Heart right ventricle (tissue), 16 donors: ENCODE measurements around the gene CCDC92. TPM values are rescaled to one million over a fixed set of nuclear protein-coding genes. Genes with fewer than 3 reads are reported as not detected.
"Not testable (repeated sequence)": the region's sequence is repeated elsewhere in the genome, so short reads cannot be mapped to it uniquely, and the experiment has no call there.

Source experiments
- ATAC-seq, 8 donors: fragments of 200-7000 bp; cut with Tn5 transposase; one replicate each; pipeline ENCODE4 v1.9.1; 2020; ENCODE audit warnings: mild to moderate bottlenecking in 8 of 8, moderate library complexity in 8 of 8, moderate number of reproducible peaks in 1 of 8
- DNase-seq, 2 donors: peaks; one replicate each; pipeline ENCODE4 v3.0.0-alpha.2; 2020
- H3K27ac ChIP-seq, 10 donors: fragments of 200-600 bp; sonication (generic) in 2 of 10; one replicate each; pipeline versions ENCODE4 v1.5.0 to v1.8.0; 2020 to 2022; ENCODE audit warnings: mild to moderate bottlenecking in 3 of 10
- H3K27me3 ChIP-seq, 7 donors: fragments of 200-600 bp; one replicate each; pipeline ENCODE4 v1.8.0; 2021 to 2022; ENCODE audit warnings: mild to moderate bottlenecking in 2 of 7
- H3K36me3 ChIP-seq, 9 donors: fragments of 200-600 bp; sonication (generic) in 1 of 9; one replicate each; pipeline versions ENCODE4 v1.5.0 to v1.8.0; 2020 to 2022; ENCODE audit warnings: mild to moderate bottlenecking in 2 of 9
- H3K4me1 ChIP-seq, 9 donors: fragments of 200-600 bp; sonication (generic) in 1 of 9; one replicate each; pipeline versions ENCODE4 v1.5.0 to v1.8.0; 2020 to 2022; ENCODE audit warnings: mild to moderate bottlenecking in 4 of 9
- H3K4me3 ChIP-seq, 10 donors: fragments of 200-600 bp; sonication (generic) in 2 of 10; one replicate each; pipeline versions ENCODE4 v1.5.0 to v1.8.0; 2020 to 2022; ENCODE audit warnings: mild to moderate bottlenecking in 7 of 10, moderate library complexity in 2 of 10
- H3K9me3 ChIP-seq, 11 donors: fragments of 200-600 bp in 10 of 11; sonication (generic) in 2 of 11; one replicate each; pipeline versions ENCODE4 v1.5.0 to v1.8.0; 2013 to 2022; ENCODE audit warnings: mild to moderate bottlenecking in 2 of 11, control low read depth in 1 of 11, moderate library complexity in 1 of 11
- WGBS, 2 donors: extraction: QIAGEN DNeasy Blood & Tissue Kit; methylation state at CpG; one replicate each; pipeline ENCODE4 v1.1.7; 2013; ENCODE audit warnings: inconsistent platforms in 1 of 2; 5-methylcytosine and 5-hydroxymethylcytosine counted together
- intact Hi-C, 10 donors: fragments of 100-400 bp; cut with DNase I; formaldehyde crosslinking; loops; one replicate each; pipeline versions ENCODE4 v1.11.1 to v1.14.2; 2022
- polyA plus RNA-seq, 2 donors: library from polyadenylated mRNA; stranded (reverse); fragments of 200-250 nt; gene quantifications; one replicate each; pipeline ENCODE4 v1.2.3, GENCODE V29; 2013
- total RNA-seq, 10 donors: library from RNA; stranded (reverse); fragmentation: NEBNext Ultra II Directional in 3 of 10; extraction: Animal tissue kit (Norgen Biotek cat#: 25700) in 3 of 10; gene quantifications; one replicate each; pipeline versions ENCODE4 v1.2.1 to v1.2.4, GENCODE V29; 2021 to 2023
- TF ChIP-seq, protein P1 (sequence below), 9 donors: fragments of 200-600 bp; sonication (generic) in 2 of 9; IDR thresholded peaks; one replicate each; pipeline versions ENCODE4 v1.5.0 to v1.8.0; 2021 to 2022; ENCODE audit warnings: antibody characterized with exemption in 9 of 9, mild to moderate bottlenecking in 5 of 9, moderate library complexity in 1 of 9
- donor health status: Arrhythmogenic right ventricular cardiomyopathy.
- donor health status: ischemic (EF 13 %, LVEDD 7.1; RV severe dilation, severe dysfunction).
- donor health status: healthy with polysubstance abuse.
- donor health status: DM: no; HTN: yes; CAD: no.
- donor health status: DM: no; HTN: no; CAD: no.
- donor health status: ischemic (EF 25% LVEDD 6.9; RV normal size, moderate dysfunction).
- donor health status: ischemic (EF 25% LVEDD 5.7; RV mildly dilated, moderate dysfunction).
- donor health status: healthy.
- donor health status: DM: yes; HTN: yes; CAD: no.
- donor health status: Ischemic cardiomyopathy.
- donor health status: ischemic (EF 35%, LVEDD 5.7; RV mildly dilated, moderate dysfunction).
- donor health status: nonischemic (EF 11% LVEDD 7.7; RV severe dilation, severe dysfunction).
- donor health status: DM: yes; HTN: yes; CAD: no.
- donor health status: PGD.
- donor health status: ischemic (EF 29% LVEDD 5.4; RV normal size, mild dysfunction).
- donor health status: nonischemic (EF 23%, LVEDD 6.1; RV moderate dilation, normal function).

The CCDC92 gene
- total and polyA plus RNA-seq, 12 donors, result 38.5 to 77.1 (median 56.5) TPM

DNA sequence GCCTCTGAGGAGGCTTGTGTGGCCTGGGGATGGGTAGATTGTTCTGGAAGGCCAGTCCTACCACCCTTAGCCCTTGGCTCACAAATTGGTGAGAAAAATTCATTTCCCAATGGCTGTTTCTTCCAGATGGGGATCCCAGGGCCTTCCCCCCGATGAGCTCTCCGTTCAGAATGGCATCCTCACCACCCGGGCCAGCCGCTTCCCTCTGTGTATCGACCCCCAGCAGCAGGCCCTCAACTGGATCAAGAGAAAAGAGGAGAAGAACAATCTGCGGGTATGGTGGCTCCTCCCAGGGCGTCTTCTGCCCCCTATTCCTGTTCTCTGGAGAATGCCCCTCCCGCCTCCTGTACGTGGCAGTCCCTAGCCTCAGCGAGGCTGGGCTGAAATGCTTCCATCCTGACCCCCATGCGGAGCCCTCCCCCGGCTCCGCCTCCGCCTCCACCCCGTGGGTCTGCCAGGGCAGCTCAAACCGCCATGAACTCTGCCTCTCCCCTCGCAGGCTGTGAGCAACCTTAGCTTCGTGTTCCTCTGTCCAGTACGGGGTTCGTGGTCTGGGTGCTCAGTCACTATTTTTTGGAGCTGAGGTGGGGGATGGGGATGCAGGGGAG lies 57.8 kb downstream of the CCDC92 start:
- DNase-seq, result no peak
- no peaks in the 10 kb centered on the region for H3K36me3 ChIP-seq
- intact Hi-C loops, result no loop called here
- TF ChIP-seq, protein P1, sequence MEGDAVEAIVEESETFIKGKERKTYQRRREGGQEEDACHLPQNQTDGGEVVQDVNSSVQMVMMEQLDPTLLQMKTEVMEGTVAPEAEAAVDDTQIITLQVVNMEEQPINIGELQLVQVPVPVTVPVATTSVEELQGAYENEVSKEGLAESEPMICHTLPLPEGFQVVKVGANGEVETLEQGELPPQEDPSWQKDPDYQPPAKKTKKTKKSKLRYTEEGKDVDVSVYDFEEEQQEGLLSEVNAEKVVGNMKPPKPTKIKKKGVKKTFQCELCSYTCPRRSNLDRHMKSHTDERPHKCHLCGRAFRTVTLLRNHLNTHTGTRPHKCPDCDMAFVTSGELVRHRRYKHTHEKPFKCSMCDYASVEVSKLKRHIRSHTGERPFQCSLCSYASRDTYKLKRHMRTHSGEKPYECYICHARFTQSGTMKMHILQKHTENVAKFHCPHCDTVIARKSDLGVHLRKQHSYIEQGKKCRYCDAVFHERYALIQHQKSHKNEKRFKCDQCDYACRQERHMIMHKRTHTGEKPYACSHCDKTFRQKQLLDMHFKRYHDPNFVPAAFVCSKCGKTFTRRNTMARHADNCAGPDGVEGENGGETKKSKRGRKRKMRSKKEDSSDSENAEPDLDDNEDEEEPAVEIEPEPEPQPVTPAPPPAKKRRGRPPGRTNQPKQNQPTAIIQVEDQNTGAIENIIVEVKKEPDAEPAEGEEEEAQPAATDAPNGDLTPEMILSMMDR (IDR thresholded peaks at IDR 0.05), result no peak
- H3K27ac ChIP-seq, result no peak overlapping the region
- 66 to 71% methylated on average over 20 of the region's 20 CpGs for WGBS, 2 donors
- no peaks in the 10 kb centered on the region for H3K9me3 ChIP-seq
- no peak overlapping the region for H3K4me3 ChIP-seq
- peaks cover 0 to 45% (median 6%) of the 10 kb centered on the region in 7 donors for H3K27me3 ChIP-seq
- ATAC-seq, result no peak
- H3K4me1 ChIP-seq, result no peaks in the 10 kb centered on the region

DNA sequence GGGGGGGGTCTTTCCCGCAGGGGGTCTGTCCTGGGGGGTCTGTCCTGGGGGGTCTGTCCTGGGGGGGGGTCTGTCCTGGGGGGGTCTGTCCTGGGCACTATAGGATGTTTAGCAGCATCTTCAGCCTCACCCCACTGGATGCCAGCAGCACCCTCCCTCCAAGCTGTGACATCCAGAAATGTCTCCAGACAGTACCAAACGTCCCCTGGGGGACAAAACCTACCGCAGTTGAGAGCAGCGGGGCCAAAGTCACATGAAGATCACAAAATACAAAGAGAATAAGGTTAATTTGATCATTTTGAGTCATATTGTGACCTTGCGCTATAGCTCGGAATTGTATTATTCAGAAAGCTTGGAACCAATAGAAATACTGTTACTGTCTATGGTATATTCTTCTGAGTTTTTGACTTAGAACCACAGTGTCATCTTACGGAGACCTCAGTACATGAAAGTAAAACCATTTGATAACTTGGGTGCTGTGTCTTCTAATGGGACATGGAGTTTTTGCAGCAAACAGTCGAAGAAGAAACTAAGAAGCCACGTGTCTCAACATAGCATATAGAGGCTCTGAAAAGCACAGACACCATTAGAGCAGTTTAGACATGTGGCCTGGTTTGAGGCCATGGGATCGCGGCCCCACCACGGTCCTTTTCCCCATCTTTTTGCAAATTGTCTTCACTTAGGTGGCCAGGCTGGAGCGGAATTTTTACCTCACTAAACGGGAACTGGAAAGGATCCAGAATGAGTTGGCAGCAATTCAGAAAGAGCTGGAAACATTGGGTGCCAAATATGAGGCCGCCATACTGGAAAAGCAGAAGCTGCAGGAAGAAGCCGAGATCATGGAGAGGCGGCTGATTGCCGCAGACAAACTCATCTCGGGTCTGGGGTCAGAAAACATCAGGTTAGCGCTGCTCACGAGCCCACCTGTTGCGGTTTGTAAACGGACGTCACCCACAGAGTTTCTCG lies 59.9 kb downstream of the CCDC92 start:
- H3K36me3 ChIP-seq, result no peaks in the 10 kb centered on the region
- 66 to 77% methylated on average over 24 to 25 of the region's 25 CpGs for whole genome bisulfite sequencing, 2 donors
- ATAC-seq, result no peak
- peaks cover 0 to 31% (median 6%) of the 10 kb centered on the region in 7 donors for H3K27me3 ChIP-seq
- no peaks in the 10 kb centered on the region for H3K9me3 ChIP-seq
- TF ChIP-seq, protein P1 (IDR thresholded peaks at IDR 0.05), result no peak
- DNase-seq, result no peak
- peaks cover 0 to 2% (median 0%) of the 10 kb centered on the region in 9 donors for H3K4me1 ChIP-seq
- intact Hi-C loops, result loop anchor here in 1 of 10 donors (2.0 kb wide), 1 partner anchor 26 kb away; no protein-coding TSS in a partner anchor
- no peak overlapping the region for H3K4me3 ChIP-seq
- no peak overlapping the region for H3K27ac ChIP-seq

DNA sequence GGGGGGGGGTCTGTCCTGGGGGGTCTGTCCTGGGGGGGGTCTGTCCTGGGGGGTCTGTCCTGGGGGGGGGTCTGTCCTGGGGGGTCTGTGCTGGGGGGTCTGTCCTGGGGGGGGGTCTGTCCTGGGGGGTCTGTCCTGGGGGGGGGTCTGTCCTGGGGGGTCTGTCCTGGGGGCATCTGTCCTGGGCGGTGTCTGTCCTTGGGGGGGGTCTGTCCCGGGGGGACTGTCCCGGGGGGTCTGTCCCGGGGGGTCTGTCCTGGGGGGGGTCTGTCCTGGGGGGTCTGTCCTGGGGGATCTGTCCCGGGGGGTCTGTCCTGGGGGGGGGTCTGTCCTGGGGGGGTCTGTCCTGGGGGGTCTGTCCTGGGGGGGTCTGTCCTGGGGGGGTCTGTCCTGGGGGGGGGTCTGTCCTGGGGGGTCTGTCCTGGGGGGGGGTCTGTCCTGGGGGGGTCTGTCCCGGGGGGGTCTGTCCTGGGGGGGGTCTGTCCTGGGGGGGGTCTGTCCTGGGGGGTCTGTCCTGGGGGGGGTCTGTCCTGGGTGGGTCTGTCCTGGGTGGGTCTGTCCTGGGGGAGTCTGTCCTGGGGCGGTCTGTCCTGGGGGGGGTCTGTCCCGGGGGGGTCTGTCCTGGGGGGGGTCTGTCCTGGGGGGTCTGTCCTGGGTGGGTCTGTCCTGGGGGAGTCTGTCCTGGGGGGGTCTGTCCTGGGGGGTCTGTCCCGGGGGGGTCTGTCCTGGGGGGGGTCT lies 60.8 kb downstream of the CCDC92 start:
- H3K4me3 ChIP-seq, H3K4me1 ChIP-seq, DNase-seq, H3K27ac ChIP-seq, H3K9me3 ChIP-seq, ATAC-seq, H3K36me3 ChIP-seq: not testable (repeated sequence)
- H3K27me3 ChIP-seq, result peaks cover 0 to 24% (median 6%) of the 10 kb centered on the region in 7 donors
- 64 to 91% methylated on average over 4 to 9 of the region's 9 CpGs for WGBS, 2 donors
- intact Hi-C loops, result loop anchor here in 1 of 10 donors (2.0 kb wide), 1 partner anchor 27 kb away; no protein-coding TSS in a partner anchor

DNA sequence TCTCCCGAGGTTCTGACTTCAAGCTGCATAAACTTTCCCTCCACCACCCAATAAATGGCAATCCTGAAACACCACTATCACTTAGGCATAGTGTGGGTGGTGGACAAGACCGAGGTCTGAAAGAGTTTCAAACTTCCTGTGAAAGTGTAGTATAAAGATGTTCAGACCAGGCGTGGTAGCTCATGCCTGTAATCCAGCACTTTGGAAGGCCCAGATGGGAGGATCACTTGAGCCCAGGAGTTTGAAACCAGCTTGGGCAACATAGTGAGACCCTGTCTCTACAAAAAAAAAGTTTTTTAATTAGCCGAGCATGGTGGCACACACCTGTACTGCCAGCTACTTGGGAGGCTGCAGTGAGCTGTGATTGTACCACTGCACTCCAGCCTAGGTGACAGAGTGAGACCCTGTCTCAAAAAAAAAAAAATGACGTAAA lies 61.9 kb downstream of the CCDC92 start:
- no peaks in the 10 kb centered on the region for H3K36me3 ChIP-seq
- intact Hi-C loops, result no loop called here
- ATAC-seq (no peak), DNase-seq (no peak)
- TF ChIP-seq, protein P1 (IDR thresholded peaks at IDR 0.05), result no peak
- no peaks in the 10 kb centered on the region for H3K9me3 ChIP-seq
- peaks cover 0 to 11% (median 3%) of the 10 kb centered on the region in 9 donors for H3K4me1 ChIP-seq
- 71 to 78% methylated on average over 5 of the region's 5 CpGs for WGBS, 2 donors
- no peak overlapping the region for H3K27ac ChIP-seq
- no peak overlapping the region for H3K4me3 ChIP-seq
- peaks cover 0 to 13% (median 0%) of the 10 kb centered on the region in 7 donors for H3K27me3 ChIP-seq
